K562 (cell line): ENCODE measurements around the gene CEP72. TPM values are rescaled to one million over a fixed set of nuclear protein-coding genes. Genes with fewer than 3 reads are reported as not detected.

Source experiments
- CBX5 ChIP-seq: IDR thresholded peaks from 2 replicates; pipeline ENCODE4 v1.6.1; 2014; ENCODE audit warnings: low read depth, borderline replicate concordance
- FOXM1 ChIP-seq, 2 experiments: fragments of 450-650 bp in 1 of 2; sonication (generic) in 1 of 2; formaldehyde crosslinking in 1 of 2; IDR thresholded peaks; 2 replicates each; pipeline versions ENCODE4 v1.6.1 to v1.9.0; 2017 to 2022; ENCODE audit warnings: low read depth in 2 of 2, mild to moderate bottlenecking in 2 of 2, missing genetic modification reagents in 1 of 2, moderate library complexity in 1 of 2
- IRF1 ChIP-seq: sonication (generic); formaldehyde crosslinking; IDR thresholded peaks from 2 replicates; pipeline ENCODE4 v1.8.0; 2022; ENCODE audit warnings: missing genetic modification reagents, mild to moderate bottlenecking, borderline replicate concordance
- MAZ ChIP-seq, 2 experiments: fragments of 450-650 bp in 1 of 2; sonication (generic) in 1 of 2; formaldehyde crosslinking; IDR thresholded peaks in 1 of 2; conservative IDR thresholded peaks in 1 of 2; 2 replicates each; pipeline versions ENCODE4 v1.4.0 to v1.5.0; 2020; ENCODE audit warnings: mild to moderate bottlenecking in 1 of 2, missing genetic modification reagents in 1 of 2
- MTA3 ChIP-seq: fragments of 450-650 bp; formaldehyde crosslinking; IDR thresholded peaks from 2 replicates; pipeline ENCODE4 v1.6.1; 2017; ENCODE audit warnings: mild to moderate bottlenecking, borderline replicate concordance
- SMARCA5 ChIP-seq: fragments of 450-650 bp; IDR thresholded peaks from 2 replicates; pipeline ENCODE4 v1.6.1; 2016
- SMARCE1 ChIP-seq: fragments of 450-650 bp; IDR thresholded peaks from 2 replicates; pipeline ENCODE4 v1.7.1; 2016; ENCODE audit warnings: mild to moderate bottlenecking
- ZNF507 ChIP-seq: conservative IDR thresholded peaks from 2 replicates; pipeline ENCODE4 v1.6.1; 2017; ENCODE audit warnings: missing genetic modification characterization, missing compliant biosample characterization
- ZNF695 ChIP-seq: fragments of 450-650 bp; formaldehyde crosslinking; IDR thresholded peaks from 2 replicates; pipeline ENCODE4 v1.4.0; 2020; ENCODE audit warnings: mild to moderate bottlenecking, moderate library complexity
- polyA plus RNA-seq, 8 experiments: library from polyadenylated mRNA; depleted of rRNA in 4 of 8; stranded (reverse) in 5 of 8; unstranded in 3 of 8; fragments of >200 nt; fragmentation: Nextera tagmentation in 2 of 8; fragmentation: Illumina TruSeq in 1 of 8; extraction: Ambion mirVana in 2 of 8; extraction: Trizol in 1 of 8; gene quantifications; 2 replicates each; pipeline versions ENCODE4 v1.2.1 to v1.2.3, GENCODE V29; 2011 to 2014; ENCODE audit warnings: inconsistent platforms in 1 of 8, missing spikeins in 1 of 8
- total RNA-seq, 7 experiments: library from RNA; depleted of rRNA in 6 of 7; stranded (reverse); fragments of >200 nt in 6 of 7; fragmentation: Illumina TruSeq in 2 of 7; extraction: Trizol in 2 of 7; gene quantifications; 2 replicates each; pipeline versions ENCODE4 v1.2.1 to v1.2.3, GENCODE V29; 2011 to 2021; ENCODE audit warnings: low replicate concordance in 1 of 7
- TF ChIP-seq, protein P1 (sequence below): sonication (generic); formaldehyde crosslinking; IDR thresholded peaks from 2 replicates; pipeline ENCODE4 v1.8.1; 2023; ENCODE audit warnings: mild to moderate bottlenecking, missing genetic modification reagents

Gene CEP72
- total and polyA plus RNA-seq, 9 of the 15 experiments (the other 6 are each of a cell fraction or from before 2014, with no cell fraction given), result 0.89 to 38.1 (median 14.2) TPM

- no peak for TF ChIP-seq IRF1 (CRISPR knock-in tag)
- no peak for TF ChIP-seq SMARCE1
- TF ChIP-seq, protein P1, sequence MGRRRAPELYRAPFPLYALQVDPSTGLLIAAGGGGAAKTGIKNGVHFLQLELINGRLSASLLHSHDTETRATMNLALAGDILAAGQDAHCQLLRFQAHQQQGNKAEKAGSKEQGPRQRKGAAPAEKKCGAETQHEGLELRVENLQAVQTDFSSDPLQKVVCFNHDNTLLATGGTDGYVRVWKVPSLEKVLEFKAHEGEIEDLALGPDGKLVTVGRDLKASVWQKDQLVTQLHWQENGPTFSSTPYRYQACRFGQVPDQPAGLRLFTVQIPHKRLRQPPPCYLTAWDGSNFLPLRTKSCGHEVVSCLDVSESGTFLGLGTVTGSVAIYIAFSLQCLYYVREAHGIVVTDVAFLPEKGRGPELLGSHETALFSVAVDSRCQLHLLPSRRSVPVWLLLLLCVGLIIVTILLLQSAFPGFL (CRISPR knock-in tag), result no peak
- 0 out of 2 replicates have a peak, but pooled peaks have one; percentile 51 for TF ChIP-seq MTA3
- no peak for TF ChIP-seq FOXM1 (IDR thresholded peaks at IDR 0.05; ENCODE audit: low read depth)
- no peak for TF ChIP-seq FOXM1 (CRISPR knock-in tag; IDR thresholded peaks at IDR 0.05; ENCODE audit: low read depth)
- TF ChIP-seq CBX5, result no peak
- TF ChIP-seq ZNF507, result no peak
- no peak for TF ChIP-seq ZNF695 (CRISPR knock-in tag)
- no peak for TF ChIP-seq SMARCA5
- TF ChIP-seq MAZ (CRISPR knock-in tag; conservative IDR thresholded peaks at IDR 0.05 in 1 of 2, IDR thresholded peaks at IDR 0.05 in 1 of 2), result peak in 1 of 2 experiments; percentile 69; a peak in 3 of 4 replicates
Observed at GRCh38 chr5:671459-672328, 59.6 kb downstream of the CEP72 start (continued).
